Endodermal cell (in vitro differentiated cells): ENCODE data around the gene MTURN. TPM values are rescaled to one million over a fixed set of nuclear protein-coding genes. Genes with fewer than 3 reads are reported as not detected.

Experiments used
- DNase-seq: peaks from one replicate; pipeline ENCODE4 v3.0.0-alpha.2; 2017
- H3K27ac ChIP-seq: 2 replicates; pipeline ENCODE4 v1.5.1; 2013; ENCODE audit warnings: mild to moderate bottlenecking, low read depth, low read length, moderate library complexity
- H3K27me3 ChIP-seq: 2 replicates; pipeline ENCODE4 v1.6.1; 2013; ENCODE audit warnings: mild to moderate bottlenecking, low read length, moderate library complexity; ENCODE audit not compliant: insufficient read depth, control insufficient read depth, poor library complexity, severe bottlenecking
- H3K36me3 ChIP-seq: 2 replicates; pipeline ENCODE4 v1.7.0; 2013; ENCODE audit warnings: mild to moderate bottlenecking, low read length, moderate library complexity; ENCODE audit not compliant: control insufficient read depth, insufficient read depth
- H3K4me1 ChIP-seq: one replicate; pipeline ENCODE4 v1.7.0; 2013; ENCODE audit warnings: low read length; ENCODE audit not compliant: control insufficient read depth, insufficient read depth
- H3K4me3 ChIP-seq: 2 replicates; pipeline ENCODE4 v1.5.1; 2013; ENCODE audit warnings: mild to moderate bottlenecking, low read length, moderate library complexity
- H3K9ac ChIP-seq: 2 replicates; pipeline ENCODE4 v1.6.1; 2013; ENCODE audit warnings: mild to moderate bottlenecking, low read length, moderate library complexity; ENCODE audit not compliant: poor library complexity, severe bottlenecking; ENCODE audit errors: extremely low read depth
- H3K9me3 ChIP-seq: 2 replicates; pipeline ENCODE4 v1.6.1; 2013; ENCODE audit warnings: mild to moderate bottlenecking, low read length, moderate library complexity; ENCODE audit not compliant: control insufficient read depth
- H3K27ac Mint-ChIP-seq: 2 replicates; pipeline ENCODE4 v1.8.0; 2020; ENCODE audit warnings: mixed read lengths
- H3K27me3 Mint-ChIP-seq: 2 replicates; pipeline ENCODE4 v1.8.0; 2021; ENCODE audit warnings: mild to moderate bottlenecking, mixed read lengths; ENCODE audit not compliant: insufficient read depth
- H3K36me3 Mint-ChIP-seq: 2 replicates; pipeline ENCODE4 v1.8.0; 2020; ENCODE audit warnings: low read depth, mixed read lengths
- H3K4me1 Mint-ChIP-seq: 2 replicates; pipeline ENCODE4 v1.8.0; 2020; ENCODE audit warnings: mixed read lengths
- H3K4me3 Mint-ChIP-seq: 2 replicates; pipeline ENCODE4 v1.8.0; 2020; ENCODE audit warnings: mild to moderate bottlenecking, moderate library complexity, mixed read lengths
- H3K9me3 Mint-ChIP-seq: 2 replicates; pipeline ENCODE4 v1.8.0; 2020; ENCODE audit warnings: mild to moderate bottlenecking, mixed read lengths
- CTCF ChIP-seq: fragments of 200-600 bp; sonication (generic); conservative IDR thresholded peaks from 2 replicates; pipeline ENCODE4 v1.5.0; 2021; ENCODE audit warnings: antibody characterized with exemption, mild to moderate bottlenecking
- WGBS, 2 experiments: methylation state at CpG; one replicate each; pipeline versions ENCODE4 v1.1.5 to v1.1.7; 2013; ENCODE audit warnings: missing lambda C conversion rate in 2 of 2, mixed read lengths in 1 of 2; ENCODE audit not compliant: insufficient coverage in 1 of 2, insufficient read length in 1 of 2; 5-methylcytosine and 5-hydroxymethylcytosine counted together
- total RNA-seq, 2 donors: library from RNA; stranded (reverse); fragmentation: NEBNext Ultra II Directional in 1 of 2; extraction: Animal tissue kit (Norgen Biotek cat#: 25700) in 1 of 2; gene quantifications; 2 replicates in 1 of 2; 3 replicates in 1 of 2; pipeline ENCODE4 v1.2.1, GENCODE V29; 2021

Gene MTURN
- total RNA-seq, 2 donors from 2014 or later, result 11.2 to 12.1 TPM

- 79 to 96% methylated on average over 3 of the region's 3 CpGs for WGBS, 2 experiments
- H3K36me3 Mint-ChIP-seq, result peaks cover 2% of the 10 kb centered on the region
Measured at GRCh38 chr7:30199271-30199670, 64.5 kb downstream of the MTURN start.

GRCh38 chr7:30200591-30200990 is 65.8 kb downstream of the MTURN start:
- WGBS, 2 experiments, result 91 to 100% methylated on average over 2 of the region's 2 CpGs
- H3K4me1 Mint-ChIP-seq, result no peaks in the 10 kb centered on the region
- Histone ChIP-seq H3K9me3 (peaks cover 27% of the 10 kb centered on the region), H3K27ac (no peak overlapping the region), H3K4me1 (no peaks in the 10 kb centered on the region), H3K27me3 (no peaks in the 10 kb centered on the region), H3K4me3 (no peak overlapping the region), H3K9ac (no peak overlapping the region), H3K36me3 (no peaks in the 10 kb centered on the region)
- H3K36me3 Mint-ChIP-seq, result peaks cover 1% of the 10 kb centered on the region
- H3K9me3 Mint-ChIP-seq, result peaks cover 32% of the 10 kb centered on the region
- no peak for TF ChIP-seq CTCF
- no peak overlapping the region for H3K27ac Mint-ChIP-seq
- no peaks in the 10 kb centered on the region for H3K27me3 Mint-ChIP-seq
- no peak overlapping the region for H3K4me3 Mint-ChIP-seq
- no peak for DNase-seq

More at GRCh38 chr7:30199271-30199670, 64.5 kb downstream of the MTURN start:
- Mint-ChIP-seq H3K27ac (no peak overlapping the region), H3K9me3 (peaks cover 45% of the 10 kb centered on the region), H3K4me3 (no peak overlapping the region), H3K4me1 (no peaks in the 10 kb centered on the region), H3K27me3 (no peaks in the 10 kb centered on the region)
- Histone ChIP-seq H3K4me1 (no peaks in the 10 kb centered on the region), H3K9me3 (peaks cover 37% of the 10 kb centered on the region), H3K4me3 (no peak overlapping the region), H3K27ac (no peak overlapping the region), H3K9ac (no peak overlapping the region), H3K36me3 (no peaks in the 10 kb centered on the region), H3K27me3 (no peaks in the 10 kb centered on the region)
- no peak for TF ChIP-seq CTCF
- no peak for DNase-seq

- TF ChIP-seq CTCF, result no peak
- Histone ChIP-seq H3K4me1 (no peaks in the 10 kb centered on the region), H3K27me3 (no peaks in the 10 kb centered on the region), H3K9ac (no peak overlapping the region), H3K36me3 (no peaks in the 10 kb centered on the region), H3K9me3 (peaks cover 21% of the 10 kb centered on the region), H3K27ac (no peak overlapping the region), H3K4me3 (no peak overlapping the region)
- Mint-ChIP-seq H3K27ac (no peak overlapping the region), H3K9me3 (peaks cover 25% of the 10 kb centered on the region), H3K4me1 (no peaks in the 10 kb centered on the region), H3K36me3 (no peaks in the 10 kb centered on the region), H3K4me3 (no peak overlapping the region), H3K27me3 (no peaks in the 10 kb centered on the region)
- WGBS, 2 experiments, result 92 to 95% methylated on average over 4 to 5 of the region's 5 CpGs
- no peak for DNase-seq
Measured at GRCh38 chr7:30201161-30201666, 66.4 kb downstream of the MTURN start.
